Measurements from ENCODE around the gene TBATA. TPM values are rescaled to one million over a fixed set of nuclear protein-coding genes. Genes with fewer than 3 reads are reported as not detected.

Gene TBATA
- total RNA-seq, 1 experiment from 2014 or later: not detected

GRCh38 chr10:70752571-70752970 lies 32.6 kb downstream of the TBATA start:
- Histone ChIP-seq H3K36me3 (replicated peaks; ENCODE audit: control insufficient read depth, insufficient read depth, low read length) (no peaks in the 10 kb centered on the region), H3K27me3 (ENCODE audit: control insufficient read depth, insufficient read depth, low read length) (no peaks in the 10 kb centered on the region), H3K4me3 (ENCODE audit: insufficient read depth, low read depth, low read length) (no peak overlapping the region)
- DNase-seq: peak; percentile 49

GRCh38 chr10:70751991-70752390 lies 33.2 kb downstream of the TBATA start:
- peak; percentile 40 for DNase-seq
- no peaks in the 10 kb centered on the region for H3K27me3 ChIP-seq (ENCODE audit: control insufficient read depth, insufficient read depth, low read length)
- H3K4me3 ChIP-seq (ENCODE audit: insufficient read depth, low read depth, low read length): no peak overlapping the region
- no peaks in the 10 kb centered on the region for H3K36me3 ChIP-seq (replicated peaks; ENCODE audit: control insufficient read depth, insufficient read depth, low read length)

GRCh38 chr10:70751356-70751755 lies 33.8 kb downstream of the TBATA start:
- no peak overlapping the region for H3K4me3 ChIP-seq (ENCODE audit: insufficient read depth, low read depth, low read length)
- DNase-seq: no peak

GRCh38 chr10:70750156-70750703 lies 34.9 kb downstream of the TBATA start:
- H3K36me3 ChIP-seq (replicated peaks; ENCODE audit: control insufficient read depth, insufficient read depth, low read length): no peaks in the 10 kb centered on the region
- H3K27me3 ChIP-seq (ENCODE audit: control insufficient read depth, insufficient read depth, low read length): no peaks in the 10 kb centered on the region
- DNase-seq: no peak
- no peak overlapping the region for H3K4me3 ChIP-seq (ENCODE audit: insufficient read depth, low read depth, low read length)

More at GRCh38 chr10:70751356-70751755, 33.8 kb downstream of the TBATA start:
- Histone ChIP-seq H3K27me3 (ENCODE audit: control insufficient read depth, insufficient read depth, low read length) (no peaks in the 10 kb centered on the region), H3K36me3 (replicated peaks; ENCODE audit: control insufficient read depth, insufficient read depth, low read length) (no peaks in the 10 kb centered on the region)

GRCh38 chr10:70749756-70750155 lies 35.4 kb downstream of the TBATA start:
- peak; percentile 43 for DNase-seq
- Histone ChIP-seq H3K27me3 (ENCODE audit: control insufficient read depth, insufficient read depth, low read length) (no peaks in the 10 kb centered on the region), H3K4me3 (ENCODE audit: insufficient read depth, low read depth, low read length) (no peak overlapping the region), H3K36me3 (replicated peaks; ENCODE audit: control insufficient read depth, insufficient read depth, low read length) (no peaks in the 10 kb centered on the region)

GRCh38 chr10:70748801-70749573 lies 36.2 kb downstream of the TBATA start:
- H3K4me3 ChIP-seq (ENCODE audit: insufficient read depth, low read depth, low read length): no peak overlapping the region
- H3K27me3 ChIP-seq (ENCODE audit: control insufficient read depth, insufficient read depth, low read length): no peaks in the 10 kb centered on the region
- no peaks in the 10 kb centered on the region for H3K36me3 ChIP-seq (replicated peaks; ENCODE audit: control insufficient read depth, insufficient read depth, low read length)
- DNase-seq: no peak

- H3K4me3 ChIP-seq (ENCODE audit: insufficient read depth, low read depth, low read length): no peak overlapping the region
- no peaks in the 10 kb centered on the region for H3K27me3 ChIP-seq (ENCODE audit: control insufficient read depth, insufficient read depth, low read length)
- no peak for DNase-seq
- H3K36me3 ChIP-seq (replicated peaks; ENCODE audit: control insufficient read depth, insufficient read depth, low read length): no peaks in the 10 kb centered on the region
Measured at GRCh38 chr10:70748305-70748704, 36.9 kb downstream of the TBATA start.

- peak; percentile 42 for DNase-seq
- no peaks in the 10 kb centered on the region for H3K36me3 ChIP-seq (replicated peaks; ENCODE audit: control insufficient read depth, insufficient read depth, low read length)
- no peak overlapping the region for H3K4me3 ChIP-seq (ENCODE audit: insufficient read depth, low read depth, low read length)
- no peaks in the 10 kb centered on the region for H3K27me3 ChIP-seq (ENCODE audit: control insufficient read depth, insufficient read depth, low read length)
Measured at GRCh38 chr10:70747192-70747965, 37.8 kb downstream of the TBATA start.

- H3K36me3 ChIP-seq (replicated peaks; ENCODE audit: control insufficient read depth, insufficient read depth, low read length): no peaks in the 10 kb centered on the region
Measured at GRCh38 chr10:70745555-70745954, 39.6 kb downstream of the TBATA start.

GRCh38 chr10:70744617-70745143 lies 40.5 kb downstream of the TBATA start:
- Histone ChIP-seq H3K27me3 (ENCODE audit: control insufficient read depth, insufficient read depth, low read length) (no peaks in the 10 kb centered on the region), H3K36me3 (replicated peaks; ENCODE audit: control insufficient read depth, insufficient read depth, low read length) (no peaks in the 10 kb centered on the region), H3K4me3 (ENCODE audit: insufficient read depth, low read depth, low read length) (no peak overlapping the region)
- DNase-seq: no peak

More at GRCh38 chr10:70745555-70745954, 39.6 kb downstream of the TBATA start:
- Histone ChIP-seq H3K4me3 (ENCODE audit: insufficient read depth, low read depth, low read length) (no peak overlapping the region), H3K27me3 (ENCODE audit: control insufficient read depth, insufficient read depth, low read length) (no peaks in the 10 kb centered on the region)
- DNase-seq: no peak

GRCh38 chr10:70743879-70744278 lies 41.3 kb downstream of the TBATA start:
- Histone ChIP-seq H3K27me3 (ENCODE audit: control insufficient read depth, insufficient read depth, low read length) (no peaks in the 10 kb centered on the region), H3K4me3 (ENCODE audit: insufficient read depth, low read depth, low read length) (no peak overlapping the region), H3K36me3 (replicated peaks; ENCODE audit: control insufficient read depth, insufficient read depth, low read length) (no peaks in the 10 kb centered on the region)
- no peak for DNase-seq

GRCh38 chr10:70743430-70743788 lies 41.8 kb downstream of the TBATA start:
- Histone ChIP-seq H3K36me3 (replicated peaks; ENCODE audit: control insufficient read depth, insufficient read depth, low read length) (no peaks in the 10 kb centered on the region), H3K4me3 (ENCODE audit: insufficient read depth, low read depth, low read length) (no peak overlapping the region), H3K27me3 (ENCODE audit: control insufficient read depth, insufficient read depth, low read length) (no peaks in the 10 kb centered on the region)
- no peak for DNase-seq

- no peak overlapping the region for H3K4me3 ChIP-seq (ENCODE audit: insufficient read depth, low read depth, low read length)
- H3K27me3 ChIP-seq (ENCODE audit: control insufficient read depth, insufficient read depth, low read length): no peaks in the 10 kb centered on the region
- H3K36me3 ChIP-seq (replicated peaks; ENCODE audit: control insufficient read depth, insufficient read depth, low read length): no peaks in the 10 kb centered on the region
- no peak for DNase-seq
Measured at GRCh38 chr10:70742537-70743429, 42.4 kb downstream of the TBATA start.
